Panc1 (cell line): Measurements from ENCODE around the gene GPD1. TPM values are rescaled to one million over a fixed set of nuclear protein-coding genes. Genes with fewer than 3 reads are reported as not detected.

Source experiments
- ATAC-seq: fragments of 200-7000 bp; cut with Tn5 transposase; 2 replicates; pipeline ENCODE4 v1.9.1; 2020; ENCODE audit warnings: mild to moderate bottlenecking, moderate library complexity
- BruUV-seq: library from RNA; stranded (reverse); fragments of 400-500 nt; replicated peaks from 2 replicates; lab custom pipeline; 2021; lab: Mats Ljungman, UMichigan
- CTCF ChIA-PET: fragments of 300-600 bp; sonication (Branson Sonifier 250); formaldehyde crosslinking; loops from one replicate; lab custom pipeline; 2022; ENCODE audit warnings: antibody characterized with exemption; lab: Charles Lee
- POLR2A ChIA-PET: fragments of 300-600 bp; sonication (Branson Sonifier 250); formaldehyde crosslinking; loops from one replicate; lab custom pipeline; 2022; ENCODE audit warnings: antibody characterized with exemption; lab: Charles Lee
- DNase-seq: peaks from one replicate; pipeline ENCODE4 v3.0.0-alpha.2; 2010; ENCODE audit warnings: low read depth, low spot score
- H3K27ac ChIP-seq: 2 replicates; pipeline ENCODE4 v1.5.1; 2011; ENCODE audit warnings: mild to moderate bottlenecking, low read length, inconsistent platforms
- H3K27me3 ChIP-seq: fragments of 200-500 bp; sonication (Bioruptor generic); 2 replicates; pipeline ENCODE4 v1.6.0; 2014; ENCODE audit warnings: low read length, inconsistent platforms; ENCODE audit not compliant: control insufficient read depth, insufficient read depth
- H3K36me3 ChIP-seq: fragments of 200-500 bp; sonication (Bioruptor generic); 2 replicates; pipeline ENCODE4 v1.5.1; 2014; ENCODE audit warnings: inconsistent platforms, mild to moderate bottlenecking, low read length, moderate library complexity; ENCODE audit not compliant: control insufficient read depth, insufficient read depth
- H3K4me1 ChIP-seq: 2 replicates; pipeline ENCODE4 v1.5.1; 2011; ENCODE audit warnings: inconsistent platforms, mild to moderate bottlenecking, low read length, moderate library complexity; ENCODE audit not compliant: control insufficient read depth, insufficient read depth
- H3K4me3 ChIP-seq, 2 experiments: 2 replicates each; pipeline ENCODE4 v1.5.1; 2011 to 2012; ENCODE audit warnings: low read depth in 2 of 2, low read length in 2 of 2, mild to moderate bottlenecking in 2 of 2, inconsistent platforms in 1 of 2, moderate library complexity in 1 of 2
- H3K9me3 ChIP-seq: fragments of 200-500 bp; sonication (Bioruptor generic); 2 replicates; pipeline ENCODE4 v1.5.1; 2014; ENCODE audit warnings: low read depth, mild to moderate bottlenecking, inconsistent platforms, low read length, moderate library complexity; ENCODE audit not compliant: control insufficient read depth, insufficient read depth
- CTCF ChIP-seq: fragments of 450-650 bp; IDR thresholded peaks from 2 replicates; pipeline ENCODE4 v1.5.1; 2017; ENCODE audit warnings: mild to moderate bottlenecking
- POLR2AphosphoS5 ChIP-seq: IDR thresholded peaks from 2 replicates; pipeline ENCODE4 v1.6.1; 2012; ENCODE audit warnings: mild to moderate bottlenecking, low read depth, low read length, moderate library complexity
- REST ChIP-seq, 2 experiments: IDR thresholded peaks; 2 replicates each; pipeline ENCODE4 v1.6.1; 2011 to 2012; ENCODE audit warnings: low read depth in 2 of 2, control low read depth in 1 of 2, low read length in 1 of 2, mild to moderate bottlenecking in 1 of 2, moderate library complexity in 1 of 2; ENCODE audit not compliant: insufficient read depth in 1 of 2
- SIN3A ChIP-seq: IDR thresholded peaks from 2 replicates; pipeline ENCODE4 v1.6.1; 2012; ENCODE audit warnings: low read depth, mild to moderate bottlenecking, low read length, moderate library complexity, borderline replicate concordance; ENCODE audit not compliant: insufficient read depth
- TCF7L2 ChIP-seq: IDR thresholded peaks from 2 replicates; pipeline ENCODE4 v1.6.1; 2011; ENCODE audit warnings: mild to moderate bottlenecking, low read depth, low read length, inconsistent platforms
- in situ Hi-C: cut with HindIII; loops from 2 replicates; pipeline ENCODE4 v1.10.0; 2016; ENCODE audit warnings: low sequenced_read_pairs, low pct_unique_long_range_greater_than_20kb
- intact Hi-C: fragments of 100-400 bp; cut with micrococcal nuclease; formaldehyde crosslinking; loops from one replicate; pipeline ENCODE4 v1.10.0; 2022; ENCODE audit not compliant: unreplicated experiment
- total RNA-seq: library from RNA; stranded (reverse); gene quantifications from one replicate; pipeline ENCODE4 v1.2.1, GENCODE V29; 2021; ENCODE audit not compliant: unreplicated experiment

Gene GPD1
- total RNA-seq, 1 experiment from 2014 or later = 0.28 TPM

DNA sequence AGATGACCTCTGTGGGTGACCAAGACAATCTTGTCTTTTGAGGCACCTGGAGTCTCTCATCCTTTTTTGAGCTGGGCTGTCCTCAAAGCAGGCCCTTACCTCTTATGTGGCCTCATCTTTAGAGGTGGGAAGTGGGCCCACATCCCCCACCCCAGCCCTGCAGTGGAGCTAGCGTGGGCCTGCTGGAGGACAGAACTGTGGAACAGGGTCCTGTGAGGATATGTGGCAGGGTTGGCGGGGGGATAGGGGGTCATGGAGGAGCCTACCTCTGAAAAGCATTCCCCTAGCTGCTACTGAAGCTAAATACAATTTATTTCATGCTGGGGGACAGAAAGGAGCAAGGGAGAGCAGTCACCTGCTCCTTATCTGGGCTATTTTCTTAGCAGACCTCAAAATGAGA, 457 bp upstream of the GPD1 start:
- no peak for ATAC-seq

DNA sequence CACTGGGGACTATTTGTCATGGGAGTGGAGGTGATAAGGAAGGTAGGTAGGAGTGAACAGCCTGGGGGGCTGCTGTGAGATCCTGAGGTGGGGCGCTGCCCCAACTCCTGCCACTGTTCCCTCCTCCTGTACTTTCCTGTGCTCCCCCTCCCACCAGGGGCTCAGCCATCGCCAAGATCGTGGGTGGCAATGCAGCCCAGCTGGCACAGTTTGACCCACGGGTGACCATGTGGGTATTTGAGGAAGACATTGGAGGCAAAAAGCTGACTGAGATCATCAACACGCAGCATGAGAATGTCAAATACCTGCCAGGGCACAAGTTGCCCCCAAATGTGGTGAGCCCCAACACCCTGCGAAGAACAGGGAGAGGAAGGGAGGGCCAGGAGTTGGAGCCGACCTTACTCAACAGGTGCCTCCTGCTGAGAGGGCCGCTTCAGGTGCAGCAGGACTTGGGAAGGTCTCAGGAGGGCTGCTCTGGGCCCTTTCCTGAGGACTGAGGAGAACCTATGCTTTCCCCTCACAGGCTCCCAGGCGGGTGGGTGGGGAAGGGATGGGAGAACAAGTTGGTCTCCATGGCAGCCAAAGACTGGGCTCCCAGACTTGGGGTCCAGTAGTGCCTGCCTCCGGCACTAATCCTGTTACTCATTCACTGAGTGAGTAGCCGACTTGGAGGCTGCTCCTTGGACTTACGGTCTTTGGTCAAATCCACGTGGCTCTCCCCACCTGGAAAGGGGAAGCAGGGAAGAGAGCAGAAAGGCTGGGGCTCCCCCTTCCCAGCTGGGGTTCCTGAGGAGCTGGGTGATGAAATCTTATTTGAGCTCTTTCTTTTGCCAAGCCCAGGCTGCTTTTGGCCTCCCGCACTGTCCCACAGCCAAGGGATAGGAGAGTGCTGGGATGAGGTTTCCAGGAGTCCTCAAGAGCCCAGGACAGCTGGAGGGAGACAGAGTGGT, 884 bp downstream of the GPD1 start:
- Histone ChIP-seq H3K4me1 (peaks cover 7% of the 10 kb centered on the region; the same call in 1 of the 2 replicates), H3K36me3 (no peaks in the 10 kb centered on the region), H3K9me3 (no peaks in the 10 kb centered on the region), H3K27me3 (no peaks in the 10 kb centered on the region), H3K27ac (no peak overlapping the region), H3K4me3 (no peak overlapping the region)
- no TSS peak for BruUV-seq
- in situ Hi-C loops = no loop called here
- POLR2A ChIA-PET = interaction anchor here (0.6 kb wide), 1 partner anchor 62 kb away, joined by 3 read pairs; the partner anchor contains the start of gene CERS5
- TF ChIP-seq POLR2AphosphoS5 (no peak), CTCF (no peak), SIN3A (no peak), TCF7L2 (no peak), REST (IDR thresholded peaks at IDR 0.05; ENCODE audit: insufficient read depth in 1 of 2, low read depth in 2 of 2, low read length in 1 of 2) (no peak)
- CTCF ChIA-PET = interaction anchor here (1.4 kb wide), 1 partner anchor 210 kb away, joined by 4 read pairs; no protein-coding TSS in a partner anchor
- ATAC-seq (no peak), DNase-seq (no peak)
- intact Hi-C loops = no loop called here

More for the DNA sequence above, 457 bp upstream of the GPD1 start:
- peaks cover 7% of the 10 kb centered on the region; the same call in 1 of the 2 replicates for H3K4me1 ChIP-seq
- intact Hi-C loops = no loop called here
- in situ Hi-C loops = no loop called here
- POLR2A ChIA-PET = no interaction called here
- H3K27ac ChIP-seq = no peak overlapping the region
- TF ChIP-seq TCF7L2 (no peak), POLR2AphosphoS5 (no peak)
- no peaks in the 10 kb centered on the region for H3K36me3 ChIP-seq
- H3K9me3 ChIP-seq = no peaks in the 10 kb centered on the region
- CTCF ChIA-PET = interaction anchor here (0.5 to 1.4 kb wide), 4 partner anchors 11 to 282 kb away, joined by 3 to 8 read pairs (median 4); no protein-coding TSS in a partner anchor
- BruUV-seq = no TSS peak
- no peak for DNase-seq
- no peak overlapping the region for H3K4me3 ChIP-seq
- no peaks in the 10 kb centered on the region for H3K27me3 ChIP-seq
